Measurements from ENCODE around the gene GRIN2A.

Gene GRIN2A

GRCh38 chr16:10182222-10183053 is at the start of gene GRIN2A:
TSS of gene GRIN2A (minus strand) at chr16:10182428. CDS start at chr16:10180411, 2,017 bp downstream.
- DNase-seq = no peak

- no peak for DNase-seq
Observed at GRCh38 chr16:10231563-10231962, 49.3 kb upstream of the GRIN2A start.

- no peak for DNase-seq
Observed at GRCh38 chr16:10228779-10229178, 46.6 kb upstream of the GRIN2A start.

GRCh38 chr16:10226987-10227306 is 44.7 kb upstream of the GRIN2A start:
- no peak for DNase-seq

- DNase-seq = no peak
Observed at GRCh38 chr16:10226141-10226986, 44.1 kb upstream of the GRIN2A start.

- DNase-seq = no peak
Observed at GRCh38 chr16:10225653-10226052, 43.4 kb upstream of the GRIN2A start.

GRCh38 chr16:10224850-10225249 is 42.6 kb upstream of the GRIN2A start:
- DNase-seq = no peak

- no peak for DNase-seq
Observed at GRCh38 chr16:10220942-10221341, 38.7 kb upstream of the GRIN2A start.

- DNase-seq = no peak
Observed at GRCh38 chr16:10219742-10220141, 37.5 kb upstream of the GRIN2A start.

- no peak for DNase-seq
Observed at GRCh38 chr16:10218490-10219206, 36.4 kb upstream of the GRIN2A start.

- DNase-seq = no peak
Observed at GRCh38 chr16:10213748-10214147, 31.5 kb upstream of the GRIN2A start.

GRCh38 chr16:10210944-10211343 is 28.7 kb upstream of the GRIN2A start:
- no peak for DNase-seq

- DNase-seq = no peak
Observed at GRCh38 chr16:10206865-10207264, 24.6 kb upstream of the GRIN2A start.

GRCh38 chr16:10206215-10206614 is 24.0 kb upstream of the GRIN2A start:
- DNase-seq = no peak

- no peak for DNase-seq
Observed at GRCh38 chr16:10205688-10206087, 23.5 kb upstream of the GRIN2A start.

GRCh38 chr16:10202649-10203048 is 20.4 kb upstream of the GRIN2A start:
- DNase-seq = no peak

- no peak for DNase-seq
Observed at GRCh38 chr16:10200637-10201586, 18.7 kb upstream of the GRIN2A start.

- DNase-seq = no peak
Observed at GRCh38 chr16:10196999-10197398, 14.8 kb upstream of the GRIN2A start.

- DNase-seq = no peak
Observed at GRCh38 chr16:10191096-10191495, 8.9 kb upstream of the GRIN2A start.

- no peak for DNase-seq
Observed at GRCh38 chr16:10189861-10190390, 7.7 kb upstream of the GRIN2A start.

- no peak for DNase-seq
Observed at GRCh38 chr16:10188236-10188635, 6.0 kb upstream of the GRIN2A start.
